SU-DHL-6 (cell line): ENCODE measurements around the gene LRRC43.

ENCODE experiments used
- CTCF ChIP-seq: fragments of 200-600 bp; sonication (generic); IDR thresholded peaks from one replicate; pipeline ENCODE4 v1.5.1; 2017; ENCODE audit warnings: antibody characterized with exemption, mild to moderate bottlenecking, low read length, moderate library complexity; ENCODE audit not compliant: insufficient read depth, poor library complexity, severe bottlenecking
- EZH2phosphoT487 ChIP-seq: fragments of 200-600 bp; sonication (generic), shearing (Covaris generic); conservative IDR thresholded peaks from 2 replicates; pipeline ENCODE4 v1.6.1; 2018; ENCODE audit warnings: mild to moderate bottlenecking, antibody characterized with exemption, low read length, moderate library complexity, mixed read lengths

GRCh38 chr12:122137681-122138080 is 45.2 kb upstream of the LRRC43 start:
- TF ChIP-seq CTCF = no peak
- TF ChIP-seq EZH2phosphoT487 = no peak
